ENCODE measurements around the gene PCTP. TPM values are rescaled to one million over a fixed set of nuclear protein-coding genes. Genes with fewer than 3 reads are reported as not detected.

PCTP gene
- total RNA-seq, 4 donors from 2014 or later: 30.8 to 62.1 (median 39.7) TPM

Other genes starting within 250 kb of the PCTP start
- not detected for gene SMIM36, start 239.6 kb upstream of the PCTP start, total RNA-seq
- gene TMEM100, start 28.2 kb upstream of the PCTP start, total RNA-seq: 10 to 100 TPM; 24.3 to 33.4 (median 28.9) TPM